ENCODE results near the gene GOLGA5. TPM values are rescaled to one million over a fixed set of nuclear protein-coding genes. Genes with fewer than 3 reads are reported as not detected.

Gene GOLGA5
- total RNA-seq, 1 experiment from 2014 or later, result 23.5 TPM

DNA sequence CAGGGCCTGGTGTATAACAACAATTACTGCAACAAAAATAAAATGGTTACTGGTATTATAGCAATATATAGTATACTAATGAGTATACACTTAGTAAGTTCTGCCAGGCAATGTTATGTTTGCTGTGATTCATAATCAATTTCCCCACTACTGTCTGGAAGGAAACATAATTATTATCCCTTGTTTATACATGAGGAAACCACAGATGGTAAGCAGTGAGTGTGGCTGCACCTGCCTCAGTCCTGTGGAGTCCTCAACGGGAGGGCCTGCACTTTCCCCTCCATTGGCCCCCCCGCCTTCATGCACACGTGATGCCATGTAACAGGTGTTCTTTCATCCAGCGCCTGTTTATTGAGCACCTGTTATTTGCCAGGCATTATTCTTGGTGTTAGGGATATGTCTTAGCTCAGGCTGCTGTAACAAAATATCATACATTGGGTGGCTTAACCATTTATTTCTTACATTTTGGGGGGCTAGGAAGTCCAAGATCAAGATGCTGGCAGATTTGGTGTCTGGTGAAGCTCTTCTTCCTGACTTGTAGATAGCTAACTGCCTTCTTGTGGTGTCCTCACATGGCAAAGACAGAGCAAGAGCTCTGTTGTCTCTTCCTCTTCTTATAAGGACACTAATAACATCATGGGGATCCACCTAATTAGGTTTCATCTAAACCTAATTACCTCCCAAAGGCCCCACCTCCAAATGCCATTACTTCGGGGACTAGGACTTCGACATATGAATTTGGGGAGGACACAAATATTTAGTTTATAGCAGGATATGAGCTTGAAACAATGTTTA, 69.4 kb downstream of the GOLGA5 start:
- TF ChIP-seq EZH2phosphoT487 (IDR thresholded peaks at IDR 0.05; ENCODE audit: borderline replicate concordance, low read length), result no peak
- Histone ChIP-seq H3K9me3 (ENCODE audit: low read length) (no peaks in the 10 kb centered on the region), H4K20me1 (ENCODE audit: low read length) (no peaks in the 10 kb centered on the region), H3K27ac (ENCODE audit: low read length) (no peak overlapping the region), H3K79me2 (ENCODE audit: low read length) (no peaks in the 10 kb centered on the region), H3K9ac (ENCODE audit: low read length) (no peak overlapping the region), H3K9me2 (replicated peaks; ENCODE audit: low read length) (no peaks in the 10 kb centered on the region), H3K4me1 (ENCODE audit: insufficient read depth, low read length) (no peaks in the 10 kb centered on the region), H2AFZ (ENCODE audit: low read length) (no peak overlapping the region), H3K36me3 (ENCODE audit: low read depth, low read length) (no peaks in the 10 kb centered on the region), H3K27me3 (ENCODE audit: low read length) (no peaks in the 10 kb centered on the region; the same call in 1 of the 2 replicates), H3K4me2 (ENCODE audit: low read length) (no peak overlapping the region), H3F3A (ENCODE audit: low read length, unreplicated experiment) (no peaks in the 10 kb centered on the region), H3K4me3 (ENCODE audit: low read length) (no peak overlapping the region)
- intact Hi-C loops (cut with micrococcal nuclease), result no loop called here
- CTCF ChIA-PET, result no interaction called here
- BruUV-seq (replicated peaks), result no TSS peak
- peak; percentile 68 for ATAC-seq
- POLR2A ChIA-PET (ENCODE audit: unreplicated experiment), result no interaction called here
- peak; percentile 21 for DNase-seq

DNA sequence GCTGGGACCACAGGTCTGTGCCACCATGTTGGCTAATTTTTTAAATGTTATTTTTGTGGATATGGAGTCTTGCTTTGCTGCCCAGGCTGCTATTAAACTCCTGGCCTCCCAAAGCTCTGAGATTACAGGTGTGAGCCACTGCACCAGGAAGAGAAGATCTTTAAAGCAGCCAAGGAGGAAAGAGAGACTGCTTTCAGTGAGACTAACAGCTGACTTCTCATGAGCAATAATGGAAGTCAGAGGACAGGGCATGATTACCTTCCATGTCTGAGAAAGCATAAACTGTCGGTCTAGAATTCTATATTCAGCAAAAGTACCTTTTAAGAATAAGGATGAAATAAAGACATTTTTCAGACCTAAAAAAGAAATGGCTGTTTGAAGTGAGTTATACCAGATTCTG, 71.6 kb downstream of the GOLGA5 start:
- ATAC-seq, result no peak
- no peaks in the 10 kb centered on the region for H3K79me2 ChIP-seq (ENCODE audit: low read length)
- H3F3A ChIP-seq (ENCODE audit: low read length, unreplicated experiment), result no peaks in the 10 kb centered on the region
- POLR2A ChIA-PET (ENCODE audit: unreplicated experiment), result interaction anchor here (0.5 kb wide), 1 partner anchor 66 kb away, joined by 4 read pairs; no protein-coding TSS in a partner anchor
- H2AFZ ChIP-seq (ENCODE audit: low read length), result no peak overlapping the region
- BruUV-seq (replicated peaks), result no TSS peak
- no peak overlapping the region for H3K9ac ChIP-seq (ENCODE audit: low read length)
- no peaks in the 10 kb centered on the region for H4K20me1 ChIP-seq (ENCODE audit: low read length)
- no peaks in the 10 kb centered on the region for H3K4me1 ChIP-seq (ENCODE audit: insufficient read depth, low read length)
- intact Hi-C loops (cut with micrococcal nuclease), result no loop called here
- TF ChIP-seq EZH2phosphoT487 (IDR thresholded peaks at IDR 0.05; ENCODE audit: borderline replicate concordance, low read length) (no peak), CTCF (conservative IDR thresholded peaks at IDR 0.05; ENCODE audit: low read depth, low read length) (no peak)
- no peak overlapping the region for H3K4me2 ChIP-seq (ENCODE audit: low read length)
- no peaks in the 10 kb centered on the region for H3K36me3 ChIP-seq (ENCODE audit: low read depth, low read length)
- DNase-seq, result no peak
- H3K9me3 ChIP-seq (ENCODE audit: low read length), result no peaks in the 10 kb centered on the region
- no peak overlapping the region for H3K4me3 ChIP-seq (ENCODE audit: low read length)
- H3K27me3 ChIP-seq (ENCODE audit: low read length), result no peaks in the 10 kb centered on the region; the same call in 1 of the 2 replicates
- no peak overlapping the region for H3K27ac ChIP-seq (ENCODE audit: low read length)
- CTCF ChIA-PET, result no interaction called here
- no peaks in the 10 kb centered on the region for H3K9me2 ChIP-seq (replicated peaks; ENCODE audit: low read length)

- H3K27ac ChIP-seq (ENCODE audit: low read length), result no peak overlapping the region
- H3K4me3 ChIP-seq (ENCODE audit: low read length), result no peak overlapping the region
- no peak overlapping the region for H3K4me2 ChIP-seq (ENCODE audit: low read length)
- intact Hi-C loops (cut with micrococcal nuclease), result no loop called here
- no peak overlapping the region for H2AFZ ChIP-seq (ENCODE audit: low read length)
- DNase-seq (no peak), ATAC-seq (no peak)
- CTCF ChIA-PET, result no interaction called here
- H3K9ac ChIP-seq (ENCODE audit: low read length), result no peak overlapping the region
- no peaks in the 10 kb centered on the region for H3K9me3 ChIP-seq (ENCODE audit: low read length)
- no TSS peak for BruUV-seq (replicated peaks)
- POLR2A ChIA-PET (ENCODE audit: unreplicated experiment), result interaction anchor here (0.5 kb wide), 1 partner anchor 66 kb away, joined by 4 read pairs; no protein-coding TSS in a partner anchor
- H3K4me1 ChIP-seq (ENCODE audit: insufficient read depth, low read length), result no peaks in the 10 kb centered on the region
- no peaks in the 10 kb centered on the region for H3F3A ChIP-seq (ENCODE audit: low read length, unreplicated experiment)
- no peaks in the 10 kb centered on the region for H4K20me1 ChIP-seq (ENCODE audit: low read length)
- H3K36me3 ChIP-seq (ENCODE audit: low read depth, low read length), result no peaks in the 10 kb centered on the region
- H3K9me2 ChIP-seq (replicated peaks; ENCODE audit: low read length), result no peaks in the 10 kb centered on the region
- H3K79me2 ChIP-seq (ENCODE audit: low read length), result no peaks in the 10 kb centered on the region
- no peak for TF ChIP-seq CTCF (conservative IDR thresholded peaks at IDR 0.05; ENCODE audit: low read depth, low read length)
- no peak for TF ChIP-seq EZH2phosphoT487 (IDR thresholded peaks at IDR 0.05; ENCODE audit: borderline replicate concordance, low read length)
- no peak for TF ChIP-seq EZH2 (IDR thresholded peaks at IDR 0.05; ENCODE audit: low read length, unreplicated experiment)
- no peaks in the 10 kb centered on the region; the same call in 1 of the 2 replicates for H3K27me3 ChIP-seq (ENCODE audit: low read length)
Observed at GRCh38 chr14:92866181-92866752, 72.2 kb downstream of the GOLGA5 start.

Measured in PC-3 (cell line).